ENCODE measurements around the gene DENND4A.

- TF ChIP-seq CTCF (IDR thresholded peaks at IDR 0.05) (no peak), POLR2A (IDR thresholded peaks at IDR 0.05) (no peak)
Measured at GRCh38 chr15:65816441-65816840, 24.3 kb upstream of the DENND4A start.
